ENCODE data around the gene DKK3.

Gene DKK3

GRCh38 chr11:12006552-12007229 is 1.7 kb downstream of the DKK3 start:
- no peak for TF ChIP-seq CTCF (IDR thresholded peaks at IDR 0.05)

GRCh38 chr11:12005476-12005875 is 3.0 kb downstream of the DKK3 start:
- TF ChIP-seq CTCF (IDR thresholded peaks at IDR 0.05): no peak

GRCh38 chr11:12005061-12005460 is 3.4 kb downstream of the DKK3 start:
- TF ChIP-seq CTCF (IDR thresholded peaks at IDR 0.05): no peak

GRCh38 chr11:12003815-12004214 is 4.6 kb downstream of the DKK3 start:
- no peak for TF ChIP-seq CTCF (IDR thresholded peaks at IDR 0.05)

- TF ChIP-seq CTCF (IDR thresholded peaks at IDR 0.05): no peak
These were observed 5.1 kb downstream of the DKK3 start for GRCh38 chr11:12003336-12003735.

- no peak for TF ChIP-seq CTCF (IDR thresholded peaks at IDR 0.05)
These were observed 7.2 kb downstream of the DKK3 start for GRCh38 chr11:12001186-12001585.

GRCh38 chr11:11998091-11998781 is 10.2 kb downstream of the DKK3 start:
- TF ChIP-seq CTCF (IDR thresholded peaks at IDR 0.05): no peak
